ENCODE measurements around the gene PADI1.

The PADI1 gene

GRCh38 chr1:17183388-17184160 lies 21.4 kb upstream of the PADI1 start:
- DNase-seq (ENCODE audit: low read depth in 2 of 2) = no peak

GRCh38 chr1:17184161-17184665 lies 20.7 kb upstream of the PADI1 start:
- no peak for DNase-seq (ENCODE audit: low read depth in 2 of 2)

GRCh38 chr1:17184822-17185484 lies 20.0 kb upstream of the PADI1 start:
- no peak for DNase-seq (ENCODE audit: low read depth in 2 of 2)

- no peak for DNase-seq (ENCODE audit: low read depth in 2 of 2)
Measured at GRCh38 chr1:17185485-17185860, 19.5 kb upstream of the PADI1 start.

GRCh38 chr1:17186216-17186909 lies 18.6 kb upstream of the PADI1 start:
- DNase-seq (ENCODE audit: low read depth in 2 of 2) = no peak

GRCh38 chr1:17187051-17187450 lies 17.9 kb upstream of the PADI1 start:
- no peak for DNase-seq (ENCODE audit: low read depth in 2 of 2)

GRCh38 chr1:17188217-17188616 lies 16.7 kb upstream of the PADI1 start:
- DNase-seq (ENCODE audit: low read depth in 2 of 2) = no peak

GRCh38 chr1:17188889-17189631 lies 15.9 kb upstream of the PADI1 start:
- DNase-seq (ENCODE audit: low read depth in 2 of 2) = no peak

- no peak for DNase-seq (ENCODE audit: low read depth in 2 of 2)
Measured at GRCh38 chr1:17189632-17189990, 15.3 kb upstream of the PADI1 start.

- no peak for DNase-seq (ENCODE audit: low read depth in 2 of 2)
Measured at GRCh38 chr1:17190010-17190995, 14.6 kb upstream of the PADI1 start.

GRCh38 chr1:17191990-17192242 lies 13.0 kb upstream of the PADI1 start:
- DNase-seq (ENCODE audit: low read depth in 2 of 2) = no peak

GRCh38 chr1:17192394-17193221 lies 12.3 kb upstream of the PADI1 start:
- no peak for DNase-seq (ENCODE audit: low read depth in 2 of 2)

- no peak for DNase-seq (ENCODE audit: low read depth in 2 of 2)
Measured at GRCh38 chr1:17193222-17194132, 11.5 kb upstream of the PADI1 start.

GRCh38 chr1:17194133-17194475 lies 10.8 kb upstream of the PADI1 start:
- DNase-seq (ENCODE audit: low read depth in 2 of 2) = no peak

- DNase-seq (ENCODE audit: low read depth in 2 of 2) = no peak
Measured at GRCh38 chr1:17194615-17195528, 10.1 kb upstream of the PADI1 start.

- no peak for DNase-seq (ENCODE audit: low read depth in 2 of 2)
Measured at GRCh38 chr1:17195731-17196130, 9.2 kb upstream of the PADI1 start.

GRCh38 chr1:17196496-17197185 lies 8.3 kb upstream of the PADI1 start:
- DNase-seq (ENCODE audit: low read depth in 2 of 2) = no peak

GRCh38 chr1:17197696-17198095 lies 7.2 kb upstream of the PADI1 start:
- no peak for DNase-seq (ENCODE audit: low read depth in 2 of 2)

All from stimulated activated CD4-positive, alpha-beta T cell treated with anti-CD3 and anti-CD28 coated beads, Interleukin-4, amount 100 ng/mL, for 48 hours (primary cell).